Kidney (tissue), 14 donors: ENCODE data around the gene TPM4. TPM values are rescaled to one million over a fixed set of nuclear protein-coding genes. Genes with fewer than 3 reads are reported as not detected.

Source experiments
- DNase-seq, 5 donors: peaks; one replicate each; pipeline ENCODE4 v3.0.0-alpha.2; 2013 to 2020
- FAIRE-seq: peaks from 2 replicates; lab custom pipeline; 2012; peaks lifted over from hg19 to GRCh38; lab: Jason Lieb, UNC
- H3K27ac ChIP-seq, 2 donors: one replicate each; pipeline ENCODE4 v1.7.0; 2013; ENCODE audit warnings: low read depth in 2 of 2, low read length in 2 of 2, inconsistent platforms in 1 of 2
- H3K27me3 ChIP-seq: one replicate; pipeline ENCODE4 v1.7.1; 2013; ENCODE audit warnings: low read length, inconsistent platforms; ENCODE audit not compliant: control insufficient read depth, insufficient read depth
- H3K36me3 ChIP-seq, 3 donors: one replicate each; pipeline versions ENCODE4 v1.7.0 to v1.7.1; 2013; ENCODE audit warnings: low read length in 3 of 3, control low read depth in 1 of 3, inconsistent platforms in 1 of 3; ENCODE audit not compliant: insufficient read depth in 3 of 3, control insufficient read depth in 2 of 3
- H3K4me1 ChIP-seq, 3 donors: one replicate each; pipeline versions ENCODE4 v1.7.0 to v1.7.1; 2013; ENCODE audit warnings: low read length in 3 of 3, inconsistent platforms in 1 of 3, low read depth in 1 of 3; ENCODE audit not compliant: control insufficient read depth in 2 of 3, insufficient read depth in 2 of 3
- H3K4me3 ChIP-seq, 3 donors: one replicate each; pipeline versions ENCODE4 v1.7.0 to v1.8.1; 2013; ENCODE audit warnings: low read length in 3 of 3, control low read depth in 1 of 3, inconsistent platforms in 1 of 3
- H3K9ac ChIP-seq, 3 donors: one replicate each; pipeline versions ENCODE4 v1.7.0 to v1.7.1; 2013; ENCODE audit warnings: low read length in 3 of 3, control low read depth in 1 of 3, inconsistent platforms in 1 of 3
- H3K9me3 ChIP-seq, 3 donors: one replicate each; pipeline versions ENCODE4 v1.7.0 to v1.7.1; 2013; ENCODE audit warnings: low read length in 3 of 3, control low read depth in 1 of 3, inconsistent platforms in 1 of 3; ENCODE audit not compliant: control insufficient read depth in 2 of 3, insufficient read depth in 1 of 3
- intact Hi-C: fragments of 100-400 bp; cut with DNase I; formaldehyde crosslinking; loops from one replicate; pipeline ENCODE4 v1.11.1; 2022
- polyA plus RNA-seq: library from polyadenylated mRNA; stranded (reverse); fragments of 350-450 nt; fragmentation: Illumina TruSeq; extraction: RNeasy Lipid Tissue Mini Kit (QIAGEN cat#74804); gene quantifications from one replicate; pipeline ENCODE4 v1.2.3, GENCODE V29; 2014; ENCODE audit warnings: low read depth, low replicate concordance; ENCODE audit not compliant: insufficient read depth
- total RNA-seq: library from RNA; stranded (reverse); fragmentation: NEBNext Ultra II Directional; extraction: Animal tissue kit (Norgen Biotek cat#: 25700); gene quantifications from one replicate; pipeline ENCODE4 v1.2.1, GENCODE V29; 2021
- TF ChIP-seq, protein P1 (sequence below): IDR thresholded peaks from 3 replicates; pipeline ENCODE4 v1.5.1; 2012; ENCODE audit warnings: mild to moderate bottlenecking, moderate library complexity, borderline replicate concordance; ENCODE audit not compliant: insufficient read depth; ENCODE audit errors: extremely low read depth
- donor health status: control.
- donor health status: control.
- donor health status: control.
- donor health status: control.
- donor health status: control.
- donor health status: DM: yes; HTN: yes; CAD: no.
- donor health status: Normal renal cell carcinoma (clear cell type).

Gene TPM4
- total and polyA plus RNA-seq, 2 donors from 2014 or later = 132 to 273 TPM

DNA sequence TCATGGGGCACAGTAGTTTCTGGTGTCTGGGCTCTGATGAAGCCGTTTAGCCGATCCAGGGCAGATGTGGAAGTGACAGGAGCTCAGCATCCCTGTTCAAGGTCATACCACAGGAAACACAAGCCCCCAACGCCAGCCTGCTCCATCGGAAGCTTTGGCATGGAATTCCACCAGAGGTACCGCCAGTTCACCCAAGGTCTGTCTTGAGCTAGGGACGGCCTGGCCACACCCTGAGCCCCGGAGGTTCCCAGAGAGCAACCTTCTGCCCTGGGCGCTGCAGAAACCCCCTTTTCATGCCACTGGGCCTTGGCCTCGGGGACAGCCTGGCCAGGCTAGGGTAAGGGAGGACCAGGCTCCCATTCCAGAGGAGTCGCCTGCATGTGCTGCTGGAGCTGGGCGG is 39.4 kb upstream of the TPM4 start:
- no peak overlapping the region for H3K9ac ChIP-seq
- peaks cover 0 to 4% (median 0%) of the 10 kb centered on the region in 3 donors for H3K4me1 ChIP-seq
- H3K9me3 ChIP-seq = no peaks in the 10 kb centered on the region
- DNase-seq = no peak
- FAIRE-seq = no peak
- no peak overlapping the region for H3K27ac ChIP-seq
- no peaks in the 10 kb centered on the region for H3K36me3 ChIP-seq
- no peaks in the 10 kb centered on the region for H3K27me3 ChIP-seq
- TF ChIP-seq, protein P1, sequence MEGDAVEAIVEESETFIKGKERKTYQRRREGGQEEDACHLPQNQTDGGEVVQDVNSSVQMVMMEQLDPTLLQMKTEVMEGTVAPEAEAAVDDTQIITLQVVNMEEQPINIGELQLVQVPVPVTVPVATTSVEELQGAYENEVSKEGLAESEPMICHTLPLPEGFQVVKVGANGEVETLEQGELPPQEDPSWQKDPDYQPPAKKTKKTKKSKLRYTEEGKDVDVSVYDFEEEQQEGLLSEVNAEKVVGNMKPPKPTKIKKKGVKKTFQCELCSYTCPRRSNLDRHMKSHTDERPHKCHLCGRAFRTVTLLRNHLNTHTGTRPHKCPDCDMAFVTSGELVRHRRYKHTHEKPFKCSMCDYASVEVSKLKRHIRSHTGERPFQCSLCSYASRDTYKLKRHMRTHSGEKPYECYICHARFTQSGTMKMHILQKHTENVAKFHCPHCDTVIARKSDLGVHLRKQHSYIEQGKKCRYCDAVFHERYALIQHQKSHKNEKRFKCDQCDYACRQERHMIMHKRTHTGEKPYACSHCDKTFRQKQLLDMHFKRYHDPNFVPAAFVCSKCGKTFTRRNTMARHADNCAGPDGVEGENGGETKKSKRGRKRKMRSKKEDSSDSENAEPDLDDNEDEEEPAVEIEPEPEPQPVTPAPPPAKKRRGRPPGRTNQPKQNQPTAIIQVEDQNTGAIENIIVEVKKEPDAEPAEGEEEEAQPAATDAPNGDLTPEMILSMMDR = no peak
- intact Hi-C loops = no loop called here
- H3K4me3 ChIP-seq = no peak overlapping the region

DNA sequence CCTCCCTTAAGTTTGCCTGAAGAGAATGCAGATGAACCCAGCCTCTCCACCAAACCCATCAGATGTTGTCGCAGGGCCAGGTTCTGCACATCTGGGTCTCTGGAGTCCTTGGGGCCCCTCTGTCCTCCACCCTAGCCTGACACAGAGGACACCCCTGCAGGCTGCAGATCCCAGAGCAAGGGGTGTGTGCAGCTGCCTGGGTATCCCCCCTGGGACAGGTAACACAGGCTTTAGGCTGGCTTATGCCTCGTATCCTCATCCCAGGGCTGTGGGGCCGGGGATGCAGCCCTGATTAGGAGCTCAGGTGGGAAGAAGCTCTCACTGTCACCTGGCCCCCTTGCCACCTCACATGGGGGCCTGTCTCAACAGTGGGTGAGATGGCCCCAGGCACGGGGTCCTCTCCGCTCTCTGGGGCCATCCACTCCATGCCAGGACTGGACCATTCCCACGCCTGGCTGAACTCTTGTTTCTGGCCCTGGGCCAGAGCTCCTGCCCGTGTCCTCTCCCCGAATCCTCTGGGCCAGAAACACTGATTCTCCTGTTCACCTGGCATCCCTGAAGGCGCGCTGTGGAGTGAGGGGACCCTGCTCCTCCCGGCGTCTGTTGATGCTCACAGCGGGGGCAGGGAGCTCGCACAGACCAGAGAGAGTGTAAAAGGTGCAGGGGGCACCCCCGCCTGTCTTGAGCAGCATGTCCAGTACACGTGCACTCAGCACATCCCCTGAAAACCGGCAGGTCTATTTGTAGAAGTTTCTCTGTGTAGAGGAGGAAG is 38.7 kb upstream of the TPM4 start:
- intact Hi-C loops = no loop called here
- no peak for FAIRE-seq

DNA sequence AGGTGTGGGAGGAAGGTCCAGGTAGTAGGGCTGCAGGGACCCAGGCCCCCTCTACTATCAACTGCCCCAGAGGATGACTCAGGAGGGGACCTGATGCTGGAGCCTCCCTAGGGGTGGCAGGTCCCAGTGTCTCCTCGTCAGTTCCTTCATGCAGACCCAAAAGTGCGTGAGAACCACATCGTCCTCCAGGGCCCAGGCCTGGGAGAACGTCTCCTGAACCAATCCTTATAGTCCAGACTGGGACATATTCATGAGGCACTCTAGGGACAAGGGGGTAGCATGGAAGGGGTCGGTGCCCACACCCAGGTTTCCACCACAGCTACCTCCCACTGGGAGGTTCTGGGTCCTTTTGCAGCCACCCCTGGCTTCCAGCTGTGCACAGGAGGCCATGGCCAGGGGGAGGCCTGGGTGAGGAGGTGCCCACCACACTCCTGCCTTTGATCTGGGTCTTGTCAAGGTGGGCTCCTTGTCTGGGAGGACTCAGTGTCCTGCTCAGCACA is 38.0 kb upstream of the TPM4 start:
- DNase-seq = no peak
- intact Hi-C loops = no loop called here
- no peak overlapping the region for H3K9ac ChIP-seq
- H3K4me3 ChIP-seq = no peak overlapping the region
- H3K4me1 ChIP-seq = peaks cover 0 to 4% (median 0%) of the 10 kb centered on the region in 3 donors
- H3K27me3 ChIP-seq = no peaks in the 10 kb centered on the region
- FAIRE-seq = no peak
- TF ChIP-seq, protein P1 = no peak
- H3K9me3 ChIP-seq = no peaks in the 10 kb centered on the region
- no peaks in the 10 kb centered on the region for H3K36me3 ChIP-seq
- no peak overlapping the region for H3K27ac ChIP-seq

More for the DNA sequence above, 38.7 kb upstream of the TPM4 start:
- no peak overlapping the region for H3K4me3 ChIP-seq
- TF ChIP-seq, protein P1 = no peak
- no peak overlapping the region for H3K27ac ChIP-seq
- no peaks in the 10 kb centered on the region for H3K9me3 ChIP-seq
- no peak overlapping the region for H3K9ac ChIP-seq
- peaks cover 0 to 4% (median 0%) of the 10 kb centered on the region in 3 donors for H3K4me1 ChIP-seq
- no peak for DNase-seq
- H3K36me3 ChIP-seq = no peaks in the 10 kb centered on the region
- H3K27me3 ChIP-seq = no peaks in the 10 kb centered on the region
